H1 (cell line): ENCODE measurements around the gene MED31. TPM values are rescaled to one million over a fixed set of nuclear protein-coding genes. Genes with fewer than 3 reads are reported as not detected.
A peak's percentile ranks its signal among the peaks of the same experiment; 100 is the strongest.

ENCODE experiments used
- CTCF ChIA-PET: fragments of 300-600 bp; sonication (Branson Sonifier 250); formaldehyde crosslinking; loops from one replicate; lab custom pipeline; 2021; ENCODE audit not compliant: partially characterized antibody; lab: Charles Lee
- POLR2A ChIA-PET: fragments of 300-600 bp; sonication (Branson Sonifier 250); formaldehyde crosslinking; loops from one replicate; lab custom pipeline; 2021; ENCODE audit warnings: inconsistent platforms; ENCODE audit not compliant: partially characterized antibody; lab: Charles Lee
- DNase-seq, 2 experiments: peaks; one replicate each; pipeline versions ENCODE4 v3.0.0 to v3.0.0-alpha.2; 2010 to 2022; ENCODE audit warnings: low spot score in 2 of 2, low read depth in 1 of 2, mixed read lengths in 1 of 2
- FAIRE-seq: peaks from 2 replicates; lab custom pipeline; 2011; peaks lifted over from hg19 to GRCh38; lab: Jason Lieb, UNC
- H2AFZ ChIP-seq: 2 replicates; pipeline ENCODE4 v1.8.1; 2012; ENCODE audit warnings: low read length, inconsistent platforms
- H2AK5ac ChIP-seq: 2 replicates; pipeline ENCODE4 v1.6.1; 2013; ENCODE audit warnings: low read depth, low read length
- H2BK120ac ChIP-seq: replicated peaks from 2 replicates; pipeline ENCODE3; 2013; ENCODE audit warnings: low read depth, low read length, inconsistent platforms
- H2BK12ac ChIP-seq: 2 replicates; pipeline ENCODE4 v1.6.1; 2013; ENCODE audit warnings: low read depth, low read length
- H2BK15ac ChIP-seq: 2 replicates; pipeline ENCODE4 v1.6.1; 2013; ENCODE audit warnings: low read length
- H2BK20ac ChIP-seq: 2 replicates; pipeline ENCODE4 v1.6.1; 2013; ENCODE audit warnings: low read length
- H2BK5ac ChIP-seq: 2 replicates; pipeline ENCODE4 v1.6.1; 2013; ENCODE audit warnings: low read depth, low read length
- H3K14ac ChIP-seq: 2 replicates; pipeline ENCODE4 v1.6.1; 2013; ENCODE audit warnings: inconsistent platforms; ENCODE audit not compliant: insufficient read length
- H3K18ac ChIP-seq: 2 replicates; pipeline ENCODE4 v1.6.1; 2013; ENCODE audit warnings: low read length; ENCODE audit errors: extremely low read depth
- H3K23ac ChIP-seq: 2 replicates; pipeline ENCODE4 v1.6.1; 2013; ENCODE audit warnings: inconsistent platforms; ENCODE audit not compliant: insufficient read length
- H3K23me2 ChIP-seq: 2 replicates; pipeline ENCODE4 v1.6.1; 2013; ENCODE audit warnings: low read depth, low read length
- H3K27ac ChIP-seq: 2 replicates; pipeline ENCODE4 v1.6.1; 2011; ENCODE audit warnings: low read depth, low read length, inconsistent platforms
- H3K27me3 ChIP-seq, 4 experiments: replicated peaks in 1 of 4; 1 replicate in 1 of 4; 2 replicates in 3 of 4; pipeline versions ENCODE4 v1.6.1 to v1.8.1; 2011 to 2013; ENCODE audit warnings: low read length in 3 of 4, mild to moderate bottlenecking in 3 of 4, inconsistent platforms in 2 of 4, mixed read lengths in 2 of 4, moderate library complexity in 1 of 4; ENCODE audit not compliant: control insufficient read depth in 3 of 4, insufficient read depth in 3 of 4; ENCODE audit errors: extremely low read depth in 1 of 4
- H3K36me3 ChIP-seq, 4 experiments: 2 replicates each; pipeline versions ENCODE4 v1.6.1 to v1.8.1; 2011 to 2013; ENCODE audit warnings: mild to moderate bottlenecking in 4 of 4, low read length in 3 of 4, moderate library complexity in 2 of 4, control low read depth in 1 of 4, inconsistent platforms in 1 of 4; ENCODE audit not compliant: insufficient read depth in 4 of 4, control insufficient read depth in 2 of 4
- H3K4ac ChIP-seq: replicated peaks from 2 replicates; pipeline ENCODE3; 2013; ENCODE audit warnings: low read length, low read depth, mixed read lengths, inconsistent platforms; ENCODE audit not compliant: insufficient read length
- H3K4me1 ChIP-seq, 4 experiments: replicated peaks in 1 of 4; 1 replicate in 1 of 4; 2 replicates in 3 of 4; pipeline versions ENCODE4 v1.6.1 to v1.8.1; 2011 to 2013; ENCODE audit warnings: low read length in 3 of 4, inconsistent platforms in 2 of 4, mixed read lengths in 1 of 4; ENCODE audit not compliant: insufficient read depth in 4 of 4, control insufficient read depth in 3 of 4
- H3K4me2 ChIP-seq, 2 experiments: 2 replicates each; pipeline versions ENCODE4 v1.6.1 to v1.8.1; 2011 to 2013; ENCODE audit warnings: low read depth in 2 of 2, low read length in 2 of 2, control low read depth in 1 of 2, inconsistent platforms in 1 of 2, mild to moderate bottlenecking in 1 of 2; ENCODE audit not compliant: insufficient read depth in 1 of 2
- H3K4me3 ChIP-seq, 4 experiments: fragments of 200-600, 300-600 bp in 1 of 4; sonication (generic), shearing (Covaris generic), sonication (Bioruptor Twin) in 1 of 4; 2 replicates each; pipeline versions ENCODE4 v1.5.1 to v1.8.1; 2011 to 2016; ENCODE audit warnings: low read length in 4 of 4, low read depth in 3 of 4, control low read depth in 2 of 4, inconsistent platforms in 2 of 4, mild to moderate bottlenecking in 2 of 4, mixed read lengths in 1 of 4, moderate library complexity in 1 of 4; ENCODE audit not compliant: insufficient read depth in 2 of 4; ENCODE audit errors: extremely low read depth in 1 of 4
- H3K56ac ChIP-seq: replicated peaks from 2 replicates; pipeline ENCODE3; 2013; ENCODE audit warnings: low read depth, mild to moderate bottlenecking, mixed read lengths, low read length, inconsistent platforms; ENCODE audit not compliant: insufficient read length
- H3K79me1 ChIP-seq: 2 replicates; pipeline ENCODE4 v1.6.1; 2013; ENCODE audit warnings: low read depth, low read length, control low read depth
- H3K79me2 ChIP-seq, 2 experiments: 2 replicates each; pipeline versions ENCODE4 v1.6.1 to v1.8.1; 2012 to 2013; ENCODE audit warnings: low read length in 2 of 2, mild to moderate bottlenecking in 2 of 2, inconsistent platforms in 1 of 2; ENCODE audit not compliant: insufficient read depth in 2 of 2, control insufficient read depth in 1 of 2
- H3K9ac ChIP-seq, 4 experiments: replicated peaks in 1 of 4; 1 replicate in 1 of 4; 2 replicates in 3 of 4; pipeline versions ENCODE4 v1.6.1 to v1.8.1; 2011 to 2013; ENCODE audit warnings: low read depth in 3 of 4, low read length in 3 of 4, control low read depth in 2 of 4, mild to moderate bottlenecking in 2 of 4, moderate library complexity in 2 of 4, inconsistent platforms in 1 of 4; ENCODE audit errors: extremely low read depth in 1 of 4
- H3K9me3 ChIP-seq, 2 experiments: 2 replicates each; pipeline versions ENCODE4 v1.6.1 to v1.8.1; 2012 to 2013; ENCODE audit warnings: mild to moderate bottlenecking in 2 of 2, moderate library complexity in 2 of 2, control low read depth in 1 of 2, inconsistent platforms in 1 of 2, low read depth in 1 of 2, low read length in 1 of 2, mixed read lengths in 1 of 2; ENCODE audit not compliant: insufficient read depth in 2 of 2
- H4K20me1 ChIP-seq, 2 experiments: replicated peaks in 1 of 2; 2 replicates each; pipeline versions ENCODE3 to v1.8.1; 2011 to 2013; ENCODE audit warnings: inconsistent platforms in 2 of 2, low read length in 2 of 2, mild to moderate bottlenecking in 1 of 2; ENCODE audit not compliant: insufficient read depth in 2 of 2, control insufficient read depth in 1 of 2
- H4K5ac ChIP-seq: 2 replicates; pipeline ENCODE4 v1.6.1; 2013; ENCODE audit warnings: low read length, low read depth, mixed read lengths, inconsistent platforms; ENCODE audit not compliant: insufficient read length
- H4K8ac ChIP-seq: 2 replicates; pipeline ENCODE4 v1.8.0; 2013; ENCODE audit warnings: mild to moderate bottlenecking, moderate library complexity, low read length, inconsistent platforms; ENCODE audit not compliant: insufficient read depth; ENCODE audit errors: extremely low read depth
- H4K91ac ChIP-seq: replicated peaks from 2 replicates; pipeline ENCODE3; 2013; ENCODE audit warnings: low read length, mixed read lengths, inconsistent platforms; ENCODE audit not compliant: insufficient read length
- CHD1 ChIP-seq: IDR thresholded peaks from 2 replicates; pipeline ENCODE4 v1.6.1; 2012; ENCODE audit warnings: low read depth, low read length, improper control_type of control experiment
- FOSL1 ChIP-seq: IDR thresholded peaks from 2 replicates; pipeline ENCODE4 v1.6.1; 2011; ENCODE audit warnings: mild to moderate bottlenecking, low read depth, low read length, moderate library complexity; ENCODE audit not compliant: insufficient read depth
- HDAC2 ChIP-seq, 2 experiments: fragments of 300-600 bp in 1 of 2; sonication (generic) in 1 of 2; IDR thresholded peaks; 2 replicates each; pipeline ENCODE4 v1.6.1; 2011 to 2012; ENCODE audit warnings: low read depth in 2 of 2, low read length in 2 of 2, mild to moderate bottlenecking in 2 of 2, moderate library complexity in 2 of 2, borderline replicate concordance in 1 of 2, inconsistent platforms in 1 of 2
- HDAC6 ChIP-seq: IDR thresholded peaks from one replicate; pipeline ENCODE4 v1.7.1; 2012; ENCODE audit warnings: low read depth, mild to moderate bottlenecking, inconsistent platforms, low read length, moderate library complexity
- KDM4A ChIP-seq: IDR thresholded peaks from one replicate; pipeline ENCODE4 v1.7.1; 2012; ENCODE audit warnings: low read depth, mild to moderate bottlenecking, moderate library complexity, low read length, inconsistent platforms; ENCODE audit not compliant: severe bottlenecking
- POLR2A ChIP-seq, 2 experiments: IDR thresholded peaks; 1 replicate in 1 of 2; 2 replicates in 1 of 2; pipeline ENCODE4 v1.6.1; 2011; ENCODE audit warnings: low read depth in 2 of 2, low read length in 2 of 2, mild to moderate bottlenecking in 2 of 2; ENCODE audit errors: control extremely low read depth in 1 of 2
- POU5F1 ChIP-seq: IDR thresholded peaks from 2 replicates; pipeline ENCODE4 v1.6.1; 2011; ENCODE audit warnings: low read depth, mild to moderate bottlenecking, low read length, moderate library complexity
- TBP ChIP-seq: IDR thresholded peaks from 2 replicates; pipeline ENCODE4 v1.6.1; 2011; ENCODE audit warnings: low read depth, low read length, improper control_type of control experiment
- WGBS, 2 experiments: shearing (Covaris generic) in 1 of 2; methylation state at CpG; one replicate each; pipeline versions ENCODE4 v1.1.6 to v1.1.7; 2013 to 2015; ENCODE audit warnings: low lambda C conversion rate in 2 of 2, mixed read lengths in 2 of 2, inconsistent platforms in 1 of 2, low coverage in 1 of 2, missing lambda C conversion rate in 1 of 2; ENCODE audit not compliant: insufficient replicate concordance in 2 of 2, insufficient coverage in 1 of 2, insufficient read length in 1 of 2; ENCODE audit errors: extremely low coverage in 1 of 2, missing lambda C conversion rate in 1 of 2; 5-methylcytosine and 5-hydroxymethylcytosine counted together
- polyA plus RNA-seq, 7 experiments: library from polyadenylated mRNA; depleted of rRNA in 3 of 7; stranded (reverse) in 5 of 7; unstranded in 2 of 7; fragments of >200 nt in 5 of 7; fragments of 200-250 nt in 2 of 7; gene quantifications; 1 replicate in 5 of 7; 2 replicates in 1 of 7; 4 replicates in 1 of 7; pipeline versions ENCODE4 v1.2.1 to v1.2.3, GENCODE V29; 2011 to 2013; ENCODE audit warnings: missing spikeins in 2 of 7, mixed read lengths in 2 of 7
- total RNA-seq: library from RNA; stranded (reverse); fragmentation: NEBNext Ultra II Directional; extraction: Animal tissue kit (Norgen Biotek cat#: 25700); gene quantifications from 2 replicates; pipeline ENCODE4 v1.2.1, GENCODE V29; 2021
- TF ChIP-seq, protein P1 (sequence below), 3 experiments: IDR thresholded peaks; 1 replicate in 2 of 3; 2 replicates in 1 of 3; pipeline versions ENCODE4 v1.5.1 to v1.6.1; 2011; ENCODE audit warnings: low read length in 3 of 3, mild to moderate bottlenecking in 3 of 3, inconsistent platforms in 2 of 3, low read depth in 1 of 3, moderate library complexity in 1 of 3; ENCODE audit not compliant: insufficient read depth in 1 of 3; ENCODE audit errors: control extremely low read depth in 1 of 3

The MED31 gene
- total and polyA plus RNA-seq, 2 of the 8 experiments (the other 6 are each of a cell fraction or from before 2014, with no cell fraction given), result 4.6 to 12.3 TPM

DNA sequence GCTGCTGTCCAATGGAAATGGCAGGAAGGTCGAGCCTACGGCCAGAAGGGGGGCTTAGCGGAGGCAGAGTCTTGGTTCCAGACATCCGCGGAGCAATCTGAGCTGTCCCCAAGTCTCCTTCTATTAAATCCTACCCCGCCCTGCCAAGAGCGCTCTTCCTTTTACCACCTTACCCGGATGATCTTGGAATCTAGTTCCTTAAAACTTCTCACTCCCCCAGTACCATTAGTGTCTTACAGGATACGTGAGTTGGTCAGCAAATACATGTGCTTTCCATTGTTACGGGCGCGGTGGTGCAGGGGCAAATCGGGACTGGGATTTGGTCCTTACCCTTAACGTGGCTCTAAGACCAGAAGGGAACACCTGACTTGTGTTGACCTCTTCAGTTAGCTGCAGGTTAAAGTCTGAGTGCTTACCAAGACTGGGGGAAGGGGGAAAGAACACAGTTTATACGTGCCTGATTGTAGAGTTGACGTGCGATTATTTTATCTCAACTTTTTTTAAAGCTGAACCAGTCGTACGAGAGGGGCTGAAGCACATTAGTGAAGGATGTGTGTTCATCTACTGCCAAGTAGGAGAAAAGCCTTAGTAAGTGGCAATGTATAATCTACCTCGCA is 10.1 kb downstream of the MED31 start:
- H3K9me3 ChIP-seq, result no peaks in the 10 kb centered on the region
- H3K9ac ChIP-seq, result peak overlapping the region; percentile 73 to 86 (median 86)
- H3K4me2 ChIP-seq, result peak overlapping the region; percentile 77 to 98
- no peak overlapping the region for H3K18ac ChIP-seq
- H2BK120ac ChIP-seq, result no peak overlapping the region
- H3K23me2 ChIP-seq, result peaks cover 10% of the 10 kb centered on the region
- ChIA-PET CTCF (interaction anchor here (0.7 to 1.3 kb wide), 4 partner anchors 9 to 202 kb away, joined by 3 read pairs; partner anchors contain the start of genes C17orf100 and MED31), POLR2A (interaction anchor here (0.7 to 2.5 kb wide), 8 partner anchors 10 to 206 kb away, joined by 3 to 11 read pairs (median 3); partner anchors contain the start of genes C17orf100 and MED31)
- 5% methylated on average over 20 of the region's 20 CpGs; no CpG with 5 or more reads in 1 of the 2 experiments for WGBS, 2 experiments
- peak overlapping the region; percentile 95 for H3K27ac ChIP-seq
- peaks cover 0 to 10% (median 2%) of the 10 kb centered on the region in 4 experiments; a peak in 4 of 7 replicates for H3K4me1 ChIP-seq
- DNase-seq, result peak in 1 of 2 experiments; percentile 9
- H3K23ac ChIP-seq, result no peak overlapping the region
- H3K4ac ChIP-seq, result no peak overlapping the region
- peaks cover 0 to 31% (median 9%) of the 10 kb centered on the region in 4 experiments; a peak in 5 of 8 replicates for H3K36me3 ChIP-seq
- no peak overlapping the region for H2AK5ac ChIP-seq
- peak overlapping the region; percentile 55; the same call in 1 of the 2 replicates for H2AFZ ChIP-seq
- no peak overlapping the region for H3K14ac ChIP-seq
- peak overlapping the region; percentile 87 to 98 (median 92) for H3K4me3 ChIP-seq
- no peak overlapping the region for H2BK15ac ChIP-seq
- H2BK20ac ChIP-seq, result no peak overlapping the region
- H2BK12ac ChIP-seq, result no peak overlapping the region
- H4K91ac ChIP-seq, result no peak overlapping the region
- FAIRE-seq, result no peak
- H4K5ac ChIP-seq, result peak overlapping the region; percentile 2
- H2BK5ac ChIP-seq, result 0 out of 2 replicates have a peak overlapping the region, but pooled peaks have one; percentile 12
- H3K27me3 ChIP-seq, result no peaks in the 10 kb centered on the region
- H3K79me1 ChIP-seq, result 0 out of 2 replicates have a peak, but pooled peaks cover 4% of the 10 kb centered on the region
- H3K56ac ChIP-seq, result no peak overlapping the region
- peaks cover 0 to 37% of the 10 kb centered on the region in 2 experiments; a peak in 2 of 4 replicates for H3K79me2 ChIP-seq
- peaks cover 0 to 12% of the 10 kb centered on the region in 2 experiments for H4K20me1 ChIP-seq
- H4K8ac ChIP-seq, result peak overlapping the region; percentile 84; the same call in 1 of the 2 replicates
- TF ChIP-seq HDAC6 (no peak), POLR2A (IDR thresholded peaks at IDR 0.05; ENCODE audit: control extremely low read depth in 1 of 2, low read depth in 2 of 2, low read length in 2 of 2) (peak; percentile 10 to 22; a peak in 2 of 3 replicates), TBP (no peak), FOSL1 (no peak), HDAC2 (IDR thresholded peaks at IDR 0.05; ENCODE audit: borderline replicate concordance in 1 of 2, low read depth in 2 of 2, low read length in 2 of 2) (no peak), KDM4A (no peak), CHD1 (no peak; the same call in 1 of the 2 replicates), POU5F1 (no peak)
- TF ChIP-seq, protein P1, sequence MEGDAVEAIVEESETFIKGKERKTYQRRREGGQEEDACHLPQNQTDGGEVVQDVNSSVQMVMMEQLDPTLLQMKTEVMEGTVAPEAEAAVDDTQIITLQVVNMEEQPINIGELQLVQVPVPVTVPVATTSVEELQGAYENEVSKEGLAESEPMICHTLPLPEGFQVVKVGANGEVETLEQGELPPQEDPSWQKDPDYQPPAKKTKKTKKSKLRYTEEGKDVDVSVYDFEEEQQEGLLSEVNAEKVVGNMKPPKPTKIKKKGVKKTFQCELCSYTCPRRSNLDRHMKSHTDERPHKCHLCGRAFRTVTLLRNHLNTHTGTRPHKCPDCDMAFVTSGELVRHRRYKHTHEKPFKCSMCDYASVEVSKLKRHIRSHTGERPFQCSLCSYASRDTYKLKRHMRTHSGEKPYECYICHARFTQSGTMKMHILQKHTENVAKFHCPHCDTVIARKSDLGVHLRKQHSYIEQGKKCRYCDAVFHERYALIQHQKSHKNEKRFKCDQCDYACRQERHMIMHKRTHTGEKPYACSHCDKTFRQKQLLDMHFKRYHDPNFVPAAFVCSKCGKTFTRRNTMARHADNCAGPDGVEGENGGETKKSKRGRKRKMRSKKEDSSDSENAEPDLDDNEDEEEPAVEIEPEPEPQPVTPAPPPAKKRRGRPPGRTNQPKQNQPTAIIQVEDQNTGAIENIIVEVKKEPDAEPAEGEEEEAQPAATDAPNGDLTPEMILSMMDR (IDR thresholded peaks at IDR 0.05; ENCODE audit: control extremely low read depth in 1 of 3, insufficient read depth in 1 of 3, low read depth in 1 of 3, low read length in 3 of 3), result no peak
